Central memory CD4-positive, alpha-beta T cell (primary cell): ENCODE data around the gene PLD5.
"Not testable (repeated sequence)": the region's sequence is repeated elsewhere in the genome, so short reads cannot be mapped to it uniquely, and the experiment has no call there.

Source experiments
- DNase-seq: peaks from one replicate; pipeline ENCODE4 v3.0.0; 2022

The PLD5 gene

DNA sequence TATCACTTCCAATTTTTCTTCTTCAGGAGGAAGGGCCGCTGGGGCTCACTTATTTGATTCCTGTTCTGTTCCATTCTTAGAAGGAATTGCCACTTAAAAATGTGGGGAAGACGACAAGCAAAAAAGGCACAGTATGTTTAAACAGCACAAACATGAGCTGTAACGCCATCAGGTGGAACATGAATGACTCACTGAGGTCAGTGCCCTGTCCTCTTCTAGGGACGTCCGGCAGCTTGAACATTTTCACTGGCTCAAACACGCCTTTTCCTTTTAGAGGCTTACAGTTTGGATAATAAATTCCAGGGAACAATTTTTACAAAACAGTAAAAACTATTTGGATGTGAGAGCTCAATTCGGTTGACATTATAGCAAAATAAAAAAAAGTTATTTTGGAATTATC is 260.1 kb downstream of the PLD5 start:
- not testable (repeated sequence) for DNase-seq

DNA sequence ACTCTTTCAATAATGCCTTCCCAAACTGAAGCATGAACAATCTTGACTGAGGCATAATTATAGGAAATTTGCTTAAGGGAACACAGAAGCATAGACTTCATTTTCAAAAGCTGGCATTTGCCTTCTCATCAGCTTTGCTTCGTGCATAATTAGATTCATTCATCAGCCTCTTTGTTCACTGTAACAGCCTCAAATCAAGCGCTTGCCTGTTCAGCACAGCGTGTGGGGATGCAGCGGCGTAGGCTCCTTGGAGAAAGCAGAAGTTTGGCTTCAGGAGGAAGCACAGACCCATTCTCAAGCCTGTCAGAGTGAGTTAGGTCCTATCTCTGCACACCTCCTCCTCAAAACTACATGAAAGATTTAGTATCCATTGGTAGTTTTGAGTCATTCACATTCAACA is 279.2 kb downstream of the PLD5 start:
- no peak for DNase-seq

DNA sequence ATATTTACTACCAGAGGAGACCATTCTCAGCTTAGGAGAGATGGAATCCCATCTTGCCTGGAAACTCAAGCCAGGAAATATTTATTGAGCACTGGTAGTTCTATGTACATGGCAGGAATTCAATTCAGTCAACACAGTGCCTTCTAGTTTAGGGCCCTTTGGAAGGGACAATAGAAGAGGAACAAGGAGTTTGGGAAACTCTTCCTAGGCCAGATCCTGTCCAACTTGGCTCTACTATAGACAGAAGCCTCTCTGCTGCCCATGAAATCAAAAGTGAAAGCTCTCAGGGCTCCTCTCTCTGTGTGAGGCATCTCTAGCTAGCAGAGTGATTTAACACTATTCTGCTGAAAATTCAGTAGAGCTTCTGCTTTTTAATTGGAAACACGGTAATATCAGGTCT is 281.0 kb downstream of the PLD5 start:
- no peak for DNase-seq

DNA sequence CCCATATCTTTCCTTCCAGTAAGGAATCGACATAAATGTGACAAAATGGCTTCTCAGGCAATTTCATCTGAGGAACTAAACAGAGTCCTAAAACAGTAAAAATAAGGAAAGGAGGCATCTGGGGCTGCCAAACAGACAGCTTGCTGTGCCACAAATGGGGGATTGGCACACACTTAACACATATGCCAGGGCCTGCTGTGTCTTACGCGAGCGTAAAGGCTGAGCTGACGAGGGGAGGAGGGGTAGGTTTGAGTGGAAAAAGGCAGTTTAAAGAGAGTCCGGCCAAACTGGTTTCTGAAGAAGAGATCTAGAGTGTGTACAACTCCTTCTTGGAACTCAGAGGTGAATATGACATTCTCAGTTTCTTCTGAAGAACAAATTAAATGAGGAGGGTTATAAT is 281.5 kb downstream of the PLD5 start:
- no peak for DNase-seq

DNA sequence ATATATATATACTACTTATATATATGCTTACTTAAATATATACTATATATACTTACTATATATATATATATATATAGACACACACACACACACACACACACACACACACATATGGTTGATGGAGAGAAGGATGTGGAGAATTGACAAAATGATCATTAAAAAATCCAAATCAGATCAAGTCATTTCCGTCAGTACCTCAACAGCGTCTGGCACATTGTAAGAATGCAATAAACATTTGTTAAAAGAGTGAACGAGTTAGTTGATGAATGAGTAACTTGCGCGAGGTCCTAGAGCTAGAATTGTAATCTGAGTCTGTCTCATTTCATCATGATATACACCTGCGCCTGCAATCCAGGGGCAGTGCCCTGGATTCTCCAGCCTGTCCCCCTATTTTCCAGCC is 282.6 kb downstream of the PLD5 start:
- no peak for DNase-seq

- DNase-seq, result no peak
Measured at GRCh38 chr1:242240691-242241090, 283.8 kb downstream of the PLD5 start.

DNA sequence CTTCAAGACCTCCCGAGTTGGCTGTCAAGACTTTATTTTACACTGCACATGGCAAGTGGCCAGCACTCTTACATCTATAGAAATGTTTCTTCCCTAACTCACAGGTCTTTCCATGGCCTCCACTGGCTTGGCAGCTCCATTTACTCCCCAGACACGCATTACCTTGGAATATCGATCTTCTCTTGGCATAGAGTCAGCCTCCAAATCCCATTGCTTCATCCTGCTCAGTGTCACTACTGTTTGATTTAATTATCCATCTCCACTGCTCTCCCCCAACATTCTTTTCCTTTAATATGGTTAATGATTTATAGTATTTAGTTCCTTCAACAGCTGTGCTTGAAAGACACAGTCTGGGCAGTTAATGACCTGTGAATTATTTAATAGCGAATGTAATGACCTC is 284.4 kb downstream of the PLD5 start:
- no peak for DNase-seq

GRCh38 chr1:242239398-242239797 is 285.1 kb downstream of the PLD5 start:
- no peak for DNase-seq

DNA sequence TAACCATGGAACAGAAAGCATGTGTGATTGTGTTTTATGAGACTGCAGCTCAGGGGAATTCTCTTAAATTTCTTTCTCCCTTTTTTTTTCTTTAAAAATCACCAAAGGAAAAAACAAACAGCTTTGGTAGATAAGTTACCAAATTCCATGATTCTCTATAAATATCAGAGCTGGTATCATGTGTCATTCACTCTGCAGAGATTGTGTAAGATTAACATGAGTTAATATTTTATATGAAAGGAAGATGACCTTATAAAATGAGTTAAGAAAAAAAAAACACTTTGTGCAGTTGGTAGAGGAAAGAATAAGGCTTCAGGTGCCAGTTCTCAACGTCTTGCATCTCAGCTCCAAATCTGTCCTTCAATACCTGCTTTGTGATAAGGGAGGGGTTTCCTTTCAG is 287.4 kb downstream of the PLD5 start:
- no peak for DNase-seq

- no peak for DNase-seq
Measured at GRCh38 chr1:242228991-242229390, 295.5 kb downstream of the PLD5 start.

- DNase-seq, result no peak
Measured at GRCh38 chr1:242225767-242226573, 298.5 kb downstream of the PLD5 start.

DNA sequence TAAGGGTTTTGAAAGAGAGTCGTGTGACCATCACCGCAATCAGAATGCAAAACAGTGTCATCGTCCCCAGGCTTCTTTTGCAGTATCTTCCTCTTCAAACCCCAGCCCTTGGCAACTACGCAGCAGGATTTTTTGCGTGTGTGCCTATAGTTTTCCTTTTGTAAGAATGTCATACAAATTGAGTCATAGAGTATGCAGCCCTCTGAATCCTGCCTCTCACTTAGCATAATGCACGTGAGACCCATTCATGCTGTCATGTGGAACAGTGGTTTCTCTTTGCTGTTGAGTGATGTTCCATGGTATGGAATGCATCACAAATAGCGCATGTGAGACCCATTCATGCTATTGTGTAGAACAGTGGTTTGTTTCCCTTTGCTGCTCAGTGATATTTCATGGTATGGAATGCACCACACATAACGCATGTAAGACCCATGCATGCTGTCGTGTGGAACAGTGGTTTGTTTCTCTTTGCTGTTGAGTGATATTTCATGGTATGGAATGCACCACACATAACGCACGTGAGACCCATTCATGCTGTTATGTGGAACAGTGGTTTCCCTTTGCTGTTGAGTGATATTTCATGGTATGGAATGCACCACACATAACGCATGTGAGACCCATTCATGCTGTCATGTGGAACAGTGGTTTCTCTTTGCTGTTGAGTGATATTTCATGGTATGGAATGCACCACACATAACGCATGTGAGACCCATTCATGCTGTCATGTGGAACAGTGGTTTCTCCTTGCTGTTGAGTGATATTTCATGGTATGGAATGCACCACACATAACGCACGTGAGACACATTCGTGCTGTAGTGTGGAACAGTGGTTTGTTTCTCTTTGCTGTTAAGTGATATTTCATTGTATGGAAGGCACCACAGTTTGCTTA is 299.4 kb downstream of the PLD5 start:
- not testable (repeated sequence) for DNase-seq

DNA sequence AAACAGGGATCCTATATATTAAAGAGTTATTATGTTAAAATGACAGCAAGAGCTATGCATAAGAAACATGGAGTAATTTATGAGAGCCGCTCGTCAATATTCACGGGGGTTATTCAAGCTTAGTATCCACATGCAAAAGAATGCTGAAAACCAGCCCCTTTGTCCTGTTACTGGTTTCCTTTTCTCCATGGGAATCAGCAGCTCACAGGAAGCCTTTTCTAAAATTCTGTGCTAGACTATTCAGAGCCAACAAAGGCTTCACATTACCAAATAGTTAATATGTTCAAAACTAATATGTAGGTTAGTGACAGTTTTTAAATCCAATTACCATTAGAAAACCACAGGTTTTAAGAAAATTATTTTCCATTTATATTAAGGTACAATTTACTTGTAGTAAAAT is 300.0 kb downstream of the PLD5 start:
- no peak for DNase-seq

DNA sequence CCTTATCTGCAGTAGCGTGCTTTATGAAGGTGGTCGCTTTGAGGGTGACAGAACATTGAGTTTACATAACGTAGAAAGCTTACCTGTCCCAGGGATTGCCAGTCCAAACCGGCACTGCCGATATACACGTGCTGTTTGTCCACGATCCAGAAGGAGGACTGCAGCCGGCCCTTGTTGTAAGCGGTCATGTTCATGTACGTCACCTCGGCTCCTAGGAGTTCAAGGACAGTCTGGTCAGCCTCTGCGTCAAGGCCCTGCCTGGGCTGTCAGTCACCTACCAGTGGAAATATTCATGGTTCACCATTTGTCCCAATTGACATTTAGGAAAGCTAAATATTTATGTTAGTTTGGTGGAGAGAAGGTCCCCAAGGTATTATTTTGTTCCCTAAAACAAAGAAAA is 304.6 kb downstream of the PLD5 start:
- DNase-seq, result no peak

DNA sequence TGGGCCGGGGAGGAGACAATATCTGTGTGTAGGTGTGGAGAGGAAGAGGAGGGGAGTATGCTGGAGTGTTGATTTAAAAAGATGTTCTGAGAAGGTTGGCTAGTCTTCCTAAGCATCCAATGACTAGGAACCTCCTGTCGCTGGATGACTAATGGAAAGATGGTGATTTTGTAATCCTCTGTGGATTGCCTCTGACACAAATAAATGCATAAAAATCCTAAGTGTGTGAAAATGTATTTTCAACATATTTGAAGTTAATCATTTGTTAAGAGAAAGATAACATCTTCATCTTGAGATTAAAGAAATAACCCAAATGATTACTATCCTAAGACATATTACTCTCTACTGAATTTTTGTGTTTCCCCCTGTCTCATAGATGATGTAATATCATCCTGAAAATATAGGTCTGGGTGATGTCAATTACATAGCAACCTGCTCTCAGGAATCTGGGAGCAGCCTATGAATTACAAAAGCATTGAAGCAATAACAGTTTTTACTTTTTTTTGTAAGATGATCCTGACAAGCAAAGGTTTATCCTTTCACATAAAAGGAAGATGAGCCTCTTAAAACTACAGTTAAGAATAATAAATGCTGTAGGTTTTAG is 305.1 kb downstream of the PLD5 start:
- DNase-seq, result no peak

- no peak for DNase-seq
Measured at GRCh38 chr1:242216368-242216767, 308.1 kb downstream of the PLD5 start.

DNA sequence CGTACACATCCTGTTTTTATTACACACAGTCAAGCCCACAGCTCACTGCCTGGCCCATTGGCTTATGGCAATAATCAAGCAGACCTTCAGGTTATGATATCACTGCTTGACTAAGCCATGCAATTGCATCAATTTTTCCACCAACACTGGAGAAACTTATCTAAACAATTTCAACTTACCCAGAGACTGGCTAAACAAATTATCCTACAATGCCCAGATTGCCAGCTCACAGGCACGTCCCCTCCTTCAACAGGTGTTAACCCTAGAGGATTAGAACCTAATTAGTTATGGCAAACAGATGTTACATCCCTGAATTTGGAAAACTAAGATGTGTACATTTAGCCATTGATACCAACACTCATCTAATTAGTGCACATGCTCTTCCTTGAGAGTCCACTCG is 310.0 kb downstream of the PLD5 start:
- DNase-seq, result not testable (repeated sequence)

DNA sequence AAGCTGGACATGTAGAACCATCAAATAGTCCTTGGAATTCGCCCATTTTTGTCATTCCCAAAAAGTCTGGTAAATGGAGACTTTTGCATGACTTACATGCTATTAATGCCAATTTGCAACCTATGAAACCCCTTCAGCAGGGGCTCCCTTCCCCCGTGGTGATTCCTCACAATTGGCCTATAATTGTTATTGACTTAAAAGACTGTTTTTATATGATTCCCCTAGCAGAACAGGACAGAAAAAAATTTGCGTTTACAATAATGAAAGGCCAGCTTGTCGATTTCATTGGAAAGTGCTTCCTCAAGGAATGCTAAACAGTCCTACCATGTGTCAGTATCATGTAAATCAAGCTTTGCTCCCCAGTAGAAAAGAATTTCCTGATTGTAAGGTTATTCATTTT is 311.5 kb downstream of the PLD5 start:
- not testable (repeated sequence) for DNase-seq

- DNase-seq, result no peak
Measured at GRCh38 chr1:242212401-242212800, 312.1 kb downstream of the PLD5 start.

GRCh38 chr1:242211254-242212022 is 313.1 kb downstream of the PLD5 start:
- DNase-seq, result no peak

GRCh38 chr1:242210316-242210715 is 314.2 kb downstream of the PLD5 start:
- DNase-seq, result not testable (repeated sequence)

GRCh38 chr1:242209063-242209462 is 315.4 kb downstream of the PLD5 start:
- no peak for DNase-seq

DNA sequence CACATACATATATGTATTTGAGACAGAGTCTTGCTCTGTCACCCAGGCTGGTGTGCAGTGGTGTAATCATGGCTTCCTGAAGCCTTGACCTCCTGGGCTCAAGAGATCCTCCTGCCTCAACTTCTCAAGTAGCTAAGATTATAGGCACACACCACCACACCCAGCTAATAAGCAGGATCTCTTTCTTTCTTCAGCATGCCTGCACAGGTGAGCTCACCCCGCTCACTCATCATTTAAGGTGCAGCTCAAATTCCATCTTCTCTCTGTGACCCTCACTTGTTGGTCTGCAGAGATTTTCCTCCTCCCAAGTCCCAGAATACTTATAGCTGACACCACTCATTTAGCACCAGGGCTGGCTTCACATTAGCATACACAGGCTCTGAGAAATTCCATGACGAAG is 316.5 kb downstream of the PLD5 start:
- no peak for DNase-seq
